T-helper 22 cell (primary cell): ENCODE results near the gene ISCU.
"Not testable (repeated sequence)": the region's sequence is repeated elsewhere in the genome, so short reads cannot be mapped to it uniquely, and the experiment has no call there.

ENCODE experiments used
- DNase-seq: peaks from one replicate; pipeline ENCODE4 v3.0.0-alpha.2; 2020; ENCODE audit warnings: low read depth

ISCU gene

GRCh38 chr12:108570743-108571608 is 8.6 kb downstream of the ISCU start:
- no peak for DNase-seq

- DNase-seq = no peak
Observed at GRCh38 chr12:108571609-108572165, 9.3 kb downstream of the ISCU start.

- no peak for DNase-seq
Observed at GRCh38 chr12:108572166-108572790, 9.9 kb downstream of the ISCU start.

- DNase-seq = no peak
Observed at GRCh38 chr12:108573317-108573716, 10.9 kb downstream of the ISCU start.

- not testable (repeated sequence) for DNase-seq
Observed at GRCh38 chr12:108574276-108574675, 11.9 kb downstream of the ISCU start.

GRCh38 chr12:108575199-108575912 is 13.0 kb downstream of the ISCU start:
- no peak for DNase-seq

GRCh38 chr12:108576660-108577234 is 14.4 kb downstream of the ISCU start:
- DNase-seq = no peak

GRCh38 chr12:108577458-108577857 is 15.1 kb downstream of the ISCU start:
- no peak for DNase-seq

GRCh38 chr12:108578264-108578663 is 15.9 kb downstream of the ISCU start:
- DNase-seq = no peak

- no peak for DNase-seq
Observed at GRCh38 chr12:108578813-108579212, 16.4 kb downstream of the ISCU start.

- DNase-seq = no peak
Observed at GRCh38 chr12:108580531-108580930, 18.1 kb downstream of the ISCU start.

GRCh38 chr12:108581311-108582227 is 19.2 kb downstream of the ISCU start:
- DNase-seq = no peak

- DNase-seq = no peak
Observed at GRCh38 chr12:108582509-108582908, 20.1 kb downstream of the ISCU start.

GRCh38 chr12:108582978-108583770 is 20.8 kb downstream of the ISCU start:
- DNase-seq = no peak

- DNase-seq = no peak
Observed at GRCh38 chr12:108583991-108584390, 21.6 kb downstream of the ISCU start.

- DNase-seq = no peak
Observed at GRCh38 chr12:108584456-108585065, 22.2 kb downstream of the ISCU start.

- no peak for DNase-seq
Observed at GRCh38 chr12:108585864-108586263, 23.5 kb downstream of the ISCU start.

GRCh38 chr12:108586306-108586705 is 23.9 kb downstream of the ISCU start:
- DNase-seq = no peak

- no peak for DNase-seq
Observed at GRCh38 chr12:108587826-108588225, 25.4 kb downstream of the ISCU start.
